Colonic mucosa (tissue), 4 donors: ENCODE measurements around the gene EXOC2. TPM values are rescaled to one million over a fixed set of nuclear protein-coding genes. Genes with fewer than 3 reads are reported as not detected.

ENCODE experiments used
- DNase-seq: peaks from one replicate; pipeline ENCODE4 v3.0.0-alpha.2; 2020
- H3K27ac ChIP-seq: fragments of 200-600 bp; one replicate; pipeline ENCODE4 v1.8.0; 2021
- H3K27me3 ChIP-seq: fragments of 200-600 bp; one replicate; pipeline ENCODE4 v1.8.0; 2021
- H3K36me3 ChIP-seq: fragments of 200-600 bp; one replicate; pipeline ENCODE4 v1.8.0; 2021
- H3K4me1 ChIP-seq: fragments of 200-600 bp; one replicate; pipeline ENCODE4 v1.8.0; 2021; ENCODE audit warnings: mild to moderate bottlenecking
- H3K4me3 ChIP-seq: fragments of 200-600 bp; one replicate; pipeline ENCODE4 v1.8.0; 2021
- H3K9ac ChIP-seq, 2 donors: one replicate each; pipeline ENCODE4 v1.7.0; 2013; ENCODE audit warnings: control low read depth in 2 of 2, low read depth in 2 of 2, low read length in 2 of 2
- H3K9me3 ChIP-seq: fragments of 200-600 bp; one replicate; pipeline ENCODE4 v1.8.0; 2021
- CTCF ChIP-seq: fragments of 200-600 bp; IDR thresholded peaks from one replicate; pipeline ENCODE4 v1.8.0; 2022; ENCODE audit warnings: antibody characterized with exemption, mild to moderate bottlenecking
- intact Hi-C: fragments of 100-400 bp; cut with DNase I; formaldehyde crosslinking; loops from one replicate; pipeline ENCODE4 v1.14.1; 2022
- total RNA-seq, 2 donors: library from RNA; stranded (reverse); fragmentation: NEBNext Ultra II Directional in 1 of 2; extraction: Animal tissue kit (Norgen Biotek cat#: 25700) in 1 of 2; gene quantifications; one replicate each; pipeline ENCODE4 v1.2.1, GENCODE V29; 2021
- donor health status: healthy.
- donor health status: DM: no; HTN: no; CAD: no.
- donor health status: DM: no; HTN: no; CAD: no.

Gene EXOC2
- total RNA-seq, 2 donors from 2014 or later: 18.3 to 19.6 TPM

- H3K9me3 ChIP-seq: no peaks in the 10 kb centered on the region
- no peak overlapping the region for H3K4me3 ChIP-seq
- intact Hi-C loops: no loop called here
- no peak overlapping the region for H3K27ac ChIP-seq
- DNase-seq: no peak
- no peaks in the 10 kb centered on the region for H3K4me1 ChIP-seq
- H3K27me3 ChIP-seq: no peaks in the 10 kb centered on the region
- H3K9ac ChIP-seq: no peak overlapping the region
- no peaks in the 10 kb centered on the region for H3K36me3 ChIP-seq
- TF ChIP-seq CTCF: no peak
These were observed 66.7 kb downstream of the EXOC2 start for GRCh38 chr6:626236-626635.

- no peaks in the 10 kb centered on the region for H3K27me3 ChIP-seq
- H3K27ac ChIP-seq: no peak overlapping the region
- H3K4me3 ChIP-seq: no peak overlapping the region
These were observed 68.0 kb downstream of the EXOC2 start for GRCh38 chr6:624979-625378.

DNA sequence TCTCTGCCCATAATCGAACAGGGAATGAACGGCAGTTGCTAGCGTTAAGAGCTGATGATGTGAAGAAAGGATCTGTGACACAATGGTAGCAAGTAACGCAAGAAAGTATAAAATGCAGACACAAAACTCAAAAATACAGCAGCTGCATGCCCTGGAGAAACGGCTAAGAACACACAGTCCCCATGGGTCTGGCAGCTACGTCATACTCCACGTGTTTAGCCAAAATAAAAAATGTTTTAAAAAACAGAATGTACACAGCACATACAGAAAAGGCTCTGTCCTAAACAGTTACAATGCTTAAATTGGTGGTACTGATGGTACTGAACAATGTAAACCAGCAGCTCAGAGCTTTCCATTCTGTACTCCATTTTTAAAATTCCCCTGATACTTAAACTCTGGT, 70.5 kb downstream of the EXOC2 start:
- H3K9ac ChIP-seq: no peak overlapping the region
- H3K27me3 ChIP-seq: no peaks in the 10 kb centered on the region
- DNase-seq: no peak
- no peak overlapping the region for H3K4me3 ChIP-seq
- intact Hi-C loops: no loop called here
- no peak for TF ChIP-seq CTCF
- no peaks in the 10 kb centered on the region for H3K36me3 ChIP-seq
- no peak overlapping the region for H3K27ac ChIP-seq
- H3K9me3 ChIP-seq: no peaks in the 10 kb centered on the region
- no peaks in the 10 kb centered on the region for H3K4me1 ChIP-seq

More at GRCh38 chr6:624979-625378, 68.0 kb downstream of the EXOC2 start:
- H3K9ac ChIP-seq: peak overlapping the region in 1 of 2 donors; percentile 14
- TF ChIP-seq CTCF: no peak
- H3K9me3 ChIP-seq: no peaks in the 10 kb centered on the region
- DNase-seq: no peak
- H3K36me3 ChIP-seq: no peaks in the 10 kb centered on the region
- no peaks in the 10 kb centered on the region for H3K4me1 ChIP-seq
- intact Hi-C loops: no loop called here

GRCh38 chr6:621931-622330, 71.0 kb downstream of the EXOC2 start:
- Histone ChIP-seq H3K36me3 (no peaks in the 10 kb centered on the region), H3K4me1 (no peaks in the 10 kb centered on the region), H3K27me3 (no peaks in the 10 kb centered on the region), H3K9me3 (no peaks in the 10 kb centered on the region), H3K4me3 (no peak overlapping the region), H3K9ac (no peak overlapping the region), H3K27ac (no peak overlapping the region)
- no peak for DNase-seq
- no peak for TF ChIP-seq CTCF
- intact Hi-C loops: no loop called here

DNA sequence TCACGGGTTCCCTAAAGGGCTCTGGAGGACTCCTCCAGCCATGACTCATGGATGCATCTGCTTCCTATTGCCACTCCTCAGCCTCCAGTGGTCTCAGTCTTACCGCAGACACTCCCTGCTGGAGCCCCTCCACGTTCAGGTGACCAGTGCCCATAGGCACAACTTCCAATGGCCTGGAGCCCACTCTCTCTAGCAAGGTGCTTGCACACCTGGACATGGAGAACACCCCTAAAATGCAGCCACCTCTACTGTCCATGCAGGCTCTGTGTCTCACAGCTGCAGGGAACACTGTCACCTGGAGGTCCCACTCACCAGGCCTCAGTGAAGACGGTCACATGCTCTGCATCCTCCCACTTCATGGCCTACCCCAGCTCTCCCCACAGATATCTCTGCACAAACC, 72.0 kb downstream of the EXOC2 start:
- intact Hi-C loops: no loop called here
- Histone ChIP-seq H3K27me3 (no peaks in the 10 kb centered on the region), H3K4me3 (no peak overlapping the region)

More for the DNA sequence above, 72.0 kb downstream of the EXOC2 start:
- Histone ChIP-seq H3K27ac (no peak overlapping the region), H3K9me3 (no peaks in the 10 kb centered on the region), H3K36me3 (no peaks in the 10 kb centered on the region), H3K9ac (no peak overlapping the region), H3K4me1 (no peaks in the 10 kb centered on the region)
- DNase-seq: no peak
- no peak for TF ChIP-seq CTCF
